ENCODE measurements around the gene IFI16. TPM values are rescaled to one million over a fixed set of nuclear protein-coding genes. Genes with fewer than 3 reads are reported as not detected.

Gene IFI16
- polyA plus RNA-seq, 2 of the 4 experiments (the other 2 are of a cell fraction), result 1.5 to 3.3 TPM

GRCh38 chr1:159007726-159008125, 2.0 kb upstream of the IFI16 start:
- no peak for ATAC-seq
- TF ChIP-seq JUN (IDR thresholded peaks at IDR 0.05) (no peak), JUNB (IDR thresholded peaks at IDR 0.05) (no peak), TFCP2L1 (CRISPR knock-in tag; IDR thresholded peaks at IDR 0.05) (no peak), POLR2AphosphoS2 (conservative IDR thresholded peaks at IDR 0.05; ENCODE audit: low read length) (no peak), BCL3 (IDR thresholded peaks at IDR 0.05) (no peak), GATA3 (IDR thresholded peaks at IDR 0.05; ENCODE audit: borderline replicate concordance) (no peak), EHMT2 (IDR thresholded peaks at IDR 0.05; ENCODE audit: low read depth) (no peak), EP300 (IDR thresholded peaks at IDR 0.05) (no peak), HOXA7 (CRISPR knock-in tag; IDR thresholded peaks at IDR 0.05) (no peak), ZFP36 (IDR thresholded peaks at IDR 0.05; ENCODE audit: borderline replicate concordance, partially characterized antibody) (no peak), MAZ (IDR thresholded peaks at IDR 0.05; ENCODE audit: borderline replicate concordance, low read depth, low read length) (no peak), CTCF (IDR thresholded peaks at IDR 0.05) (no peak), CHD2 (IDR thresholded peaks at IDR 0.05; ENCODE audit: low read length, partially characterized antibody) (no peak), HEYL (CRISPR knock-in tag; IDR thresholded peaks at IDR 0.05) (no peak), ESRRA (IDR thresholded peaks at IDR 0.05; ENCODE audit: borderline replicate concordance, low read length) (no peak), CBX2 (IDR thresholded peaks at IDR 0.05; ENCODE audit: borderline replicate concordance, low read depth) (no peak)
- TF ChIP-seq, protein P1, sequence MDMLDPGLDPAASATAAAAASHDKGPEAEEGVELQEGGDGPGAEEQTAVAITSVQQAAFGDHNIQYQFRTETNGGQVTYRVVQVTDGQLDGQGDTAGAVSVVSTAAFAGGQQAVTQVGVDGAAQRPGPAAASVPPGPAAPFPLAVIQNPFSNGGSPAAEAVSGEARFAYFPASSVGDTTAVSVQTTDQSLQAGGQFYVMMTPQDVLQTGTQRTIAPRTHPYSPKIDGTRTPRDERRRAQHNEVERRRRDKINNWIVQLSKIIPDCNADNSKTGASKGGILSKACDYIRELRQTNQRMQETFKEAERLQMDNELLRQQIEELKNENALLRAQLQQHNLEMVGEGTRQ (IDR thresholded peaks at IDR 0.05), result no peak
- no peaks in the 10 kb centered on the region for H3K9me3 ChIP-seq
- H3K4me1 ChIP-seq, result no peaks in the 10 kb centered on the region
- ChIA-PET CTCF (interaction anchor here (0.7 kb wide), 1 partner anchor 9 kb away, joined by 3 read pairs; no protein-coding TSS in a partner anchor), POLR2A (no interaction called here)
- no peak for DNase-seq (ENCODE audit: low read depth in 1 of 2, low spot score in 1 of 2)
- no peak overlapping the region for H3K4me2 ChIP-seq
- peak; percentile 18 for FAIRE-seq
- H3K4me3 ChIP-seq, result no peak overlapping the region
- no peak overlapping the region for H3K27ac ChIP-seq

DNA sequence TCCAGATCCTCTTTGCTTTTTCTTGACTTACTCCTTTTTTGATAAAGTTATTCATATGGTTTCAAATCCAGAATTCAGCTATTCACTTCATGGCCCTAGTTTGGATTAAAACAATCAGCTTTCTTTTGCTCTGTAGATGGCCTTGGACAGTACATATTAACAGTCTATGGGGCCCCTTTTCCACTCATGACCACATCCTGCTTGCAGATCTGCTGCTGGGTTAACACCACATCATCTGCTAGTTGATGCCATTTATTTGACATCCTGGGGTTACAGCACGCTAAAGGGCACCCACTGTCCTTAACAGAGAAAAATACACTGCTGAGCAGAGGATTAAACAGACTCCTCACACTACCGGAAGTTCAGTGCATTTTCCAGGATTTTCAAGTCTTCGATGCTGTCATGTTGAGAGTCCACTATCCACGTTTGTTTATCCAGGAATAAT, 941 bp upstream of the IFI16 start:
- TF ChIP-seq MAFK (IDR thresholded peaks at IDR 0.05; ENCODE audit: partially characterized antibody), result no peak
- TF ChIP-seq FOSB (CRISPR knock-in tag; IDR thresholded peaks at IDR 0.05), result no peak
- TF ChIP-seq E2F6 (IDR thresholded peaks at IDR 0.05; ENCODE audit: borderline replicate concordance, low read depth), result no peak
- TF ChIP-seq CEBPB (IDR thresholded peaks at IDR 0.05), result no peak
- TF ChIP-seq, protein P2, sequence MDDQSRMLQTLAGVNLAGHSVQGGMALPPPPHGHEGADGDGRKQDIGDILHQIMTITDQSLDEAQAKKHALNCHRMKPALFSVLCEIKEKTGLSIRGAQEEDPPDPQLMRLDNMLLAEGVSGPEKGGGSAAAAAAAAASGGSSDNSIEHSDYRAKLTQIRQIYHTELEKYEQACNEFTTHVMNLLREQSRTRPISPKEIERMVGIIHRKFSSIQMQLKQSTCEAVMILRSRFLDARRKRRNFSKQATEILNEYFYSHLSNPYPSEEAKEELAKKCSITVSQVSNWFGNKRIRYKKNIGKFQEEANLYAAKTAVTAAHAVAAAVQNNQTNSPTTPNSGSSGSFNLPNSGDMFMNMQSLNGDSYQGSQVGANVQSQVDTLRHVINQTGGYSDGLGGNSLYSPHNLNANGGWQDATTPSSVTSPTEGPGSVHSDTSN (IDR thresholded peaks at IDR 0.05), result no peak
- TF ChIP-seq FOSL2 (IDR thresholded peaks at IDR 0.05), result no peak
- TF ChIP-seq FOSL2 (CRISPR knock-in tag; IDR thresholded peaks at IDR 0.05), result no peak
- no peak for TF ChIP-seq HDAC2 (IDR thresholded peaks at IDR 0.05)
- TF ChIP-seq RFX5 (IDR thresholded peaks at IDR 0.05), result no peak
- no peak for TF ChIP-seq BCL3 (IDR thresholded peaks at IDR 0.05)
- no peak for TF ChIP-seq SREBF2 (IDR thresholded peaks at IDR 0.05)
- no peak for TF ChIP-seq JUNB (IDR thresholded peaks at IDR 0.05)
- no peak for TF ChIP-seq TFCP2L1 (CRISPR knock-in tag; IDR thresholded peaks at IDR 0.05)
- no peak for TF ChIP-seq BHLHE40 (IDR thresholded peaks at IDR 0.05; ENCODE audit: low read depth, low read length)
- ChIA-PET POLR2A (no interaction called here), CTCF (no interaction called here)
- no peak overlapping the region for H3K4me3 ChIP-seq
- H3K4me1 ChIP-seq, result no peaks in the 10 kb centered on the region
- no peak overlapping the region for H3K4me2 ChIP-seq
- H3K27ac ChIP-seq, result no peak overlapping the region
- ATAC-seq (no peak), FAIRE-seq (no peak), DNase-seq (ENCODE audit: low read depth in 1 of 2, low spot score in 1 of 2) (no peak)
- no peaks in the 10 kb centered on the region for H3K9me3 ChIP-seq
- WGBS (ENCODE audit: missing lambda C conversion rate), result 54% methylated on average over 4 of the region's 4 CpGs
